GM21367 (cell line): ENCODE results near the gene PRR5.

Experiments
- ATAC-seq: cut with Tn5 transposase; IDR thresholded peaks from one replicate; pipeline ENCODE4 v1.9.1; 2021; ENCODE audit not compliant: unreplicated experiment

PRR5 gene

DNA sequence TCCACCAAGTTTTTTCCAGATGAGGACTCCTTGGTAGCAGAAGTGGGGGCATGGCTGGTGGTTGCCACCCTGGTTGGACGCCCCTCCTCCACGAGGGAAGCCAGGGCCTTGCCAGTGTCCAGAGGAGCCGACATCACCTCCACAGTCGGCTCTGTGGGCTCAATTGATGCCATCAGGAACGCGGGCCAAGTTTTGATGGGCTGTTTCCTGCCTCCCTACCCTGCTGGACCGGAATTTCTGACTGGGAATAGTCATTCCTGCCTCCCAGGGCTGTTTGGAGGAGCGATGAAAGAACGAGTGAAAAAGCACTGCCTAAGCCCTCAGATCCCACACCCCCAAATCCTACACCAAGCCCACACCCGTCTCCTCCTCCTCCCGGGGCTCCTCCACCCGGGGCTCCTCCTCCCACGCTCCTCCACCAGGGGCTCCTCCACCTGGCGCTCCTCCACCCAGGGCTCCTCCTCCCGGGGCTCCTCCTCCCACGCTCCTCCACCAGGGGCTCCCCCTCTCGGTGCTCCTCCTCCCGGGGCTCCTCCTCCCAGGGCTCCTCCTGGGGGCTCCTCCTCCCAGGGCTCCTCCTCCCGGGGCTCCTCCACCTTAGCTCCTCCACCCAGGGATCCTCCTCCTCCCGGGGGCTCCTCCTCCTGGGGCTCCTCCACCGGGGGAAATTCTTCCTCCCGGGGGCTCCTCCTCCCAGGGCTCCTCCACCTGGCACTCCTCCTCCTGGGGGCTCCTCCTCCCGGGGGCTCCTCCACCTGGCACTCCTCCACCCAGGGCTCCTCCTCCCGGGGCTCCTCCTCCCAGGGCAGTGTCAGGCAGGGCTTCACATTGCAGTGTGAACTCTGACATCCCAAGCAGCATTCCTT lies 10.0 kb upstream of the PRR5 start:
- no peak for ATAC-seq

GRCh38 chr22:44692662-44693007 lies 9.4 kb upstream of the PRR5 start:
- no peak for ATAC-seq

DNA sequence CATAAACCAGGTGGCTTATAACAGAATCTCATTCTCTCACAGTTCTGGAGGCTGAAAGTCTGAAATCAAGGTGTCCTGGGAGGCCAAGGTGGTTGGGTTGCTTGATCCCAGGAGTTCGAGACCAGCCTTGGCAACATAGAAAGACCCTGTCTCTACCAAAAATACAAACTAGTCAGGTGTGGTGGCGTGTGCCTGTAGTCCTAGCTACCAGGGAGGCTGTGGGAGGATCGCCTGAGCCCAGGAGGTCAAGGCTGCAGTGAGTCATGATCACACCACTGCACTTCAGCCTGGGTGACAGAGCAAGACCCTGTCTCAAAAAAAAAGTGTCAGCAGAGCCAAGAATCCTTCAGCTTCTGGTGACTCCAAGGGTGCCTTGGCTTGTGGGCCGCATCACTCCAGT lies 8.9 kb upstream of the PRR5 start:
- ATAC-seq: no peak

DNA sequence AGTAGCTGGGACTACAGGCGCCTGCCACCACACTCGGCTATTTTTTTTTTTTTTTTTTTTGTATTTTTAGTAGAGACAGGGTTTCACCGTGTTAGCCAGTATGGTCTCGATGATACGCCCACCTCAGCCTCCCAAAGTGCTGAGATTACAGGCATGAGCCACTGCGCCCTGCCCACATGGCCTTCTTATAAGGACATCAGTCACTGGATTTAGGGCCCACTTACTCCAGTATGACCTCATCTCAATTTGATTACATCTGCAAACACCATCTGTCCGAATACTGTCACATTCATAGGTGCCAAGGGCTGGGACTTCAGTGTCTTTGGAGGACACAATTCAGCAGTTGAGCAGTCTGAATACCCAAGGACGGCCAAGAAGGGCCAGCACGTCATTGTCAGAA lies 8.2 kb upstream of the PRR5 start:
- ATAC-seq: no peak

DNA sequence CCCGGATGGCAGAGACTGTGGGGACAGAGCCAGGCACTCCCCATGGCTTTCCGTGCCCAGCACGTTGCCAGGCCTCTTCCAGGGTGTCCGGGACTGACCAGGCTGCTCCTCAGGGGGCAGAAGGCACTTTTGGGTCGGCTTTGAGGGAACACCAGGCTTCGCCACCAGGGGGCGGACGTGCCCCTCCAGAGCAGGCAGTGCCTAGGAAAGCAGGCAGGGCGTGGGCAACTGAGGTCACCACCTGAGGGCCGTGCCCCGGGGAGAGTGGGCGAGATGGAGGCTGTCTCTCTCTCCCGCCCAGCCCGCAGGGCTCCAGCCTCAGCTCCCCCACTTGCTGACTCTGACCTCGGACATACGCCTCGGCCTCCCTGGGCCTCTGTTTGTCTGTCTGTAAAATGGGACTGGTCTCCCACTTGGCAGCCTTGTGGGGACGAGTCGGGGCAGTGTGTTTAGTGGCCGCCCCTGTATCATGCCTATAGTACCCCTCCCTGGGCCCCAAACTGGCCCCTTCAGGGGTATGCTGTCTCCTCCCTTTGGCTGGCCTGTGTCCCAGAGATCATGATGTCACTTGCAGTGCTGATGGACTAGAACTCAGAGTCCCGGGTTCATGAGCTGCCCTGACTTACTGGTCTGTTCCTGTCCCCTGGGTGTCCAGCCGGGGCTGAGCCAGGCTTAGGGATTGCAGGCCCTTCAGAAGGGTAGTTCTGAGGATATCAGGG lies 4.4 kb upstream of the PRR5 start:
- ATAC-seq: no peak

GRCh38 chr22:44698531-44699421 lies 3.2 kb upstream of the PRR5 start:
- ATAC-seq: no peak

DNA sequence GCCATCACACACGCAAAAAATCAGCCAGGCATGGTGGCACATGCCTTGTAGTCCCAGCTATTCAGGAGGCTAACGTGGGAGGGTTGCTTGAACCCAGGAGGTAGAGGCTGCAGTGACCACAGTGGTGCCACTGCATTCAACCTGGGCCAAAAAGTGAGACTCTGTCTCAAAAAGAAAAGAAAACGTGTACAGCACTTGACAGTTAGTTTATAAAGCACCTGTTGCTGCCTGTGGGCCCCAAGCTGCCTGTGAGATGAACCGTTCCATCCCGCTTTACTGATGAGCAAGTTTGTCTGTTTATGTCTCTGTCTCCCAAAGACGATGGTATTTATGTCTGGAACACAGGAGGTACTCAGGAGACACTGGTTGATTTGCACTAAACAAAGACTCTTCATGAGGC lies 1.5 kb upstream of the PRR5 start:
- ATAC-seq: no peak

DNA sequence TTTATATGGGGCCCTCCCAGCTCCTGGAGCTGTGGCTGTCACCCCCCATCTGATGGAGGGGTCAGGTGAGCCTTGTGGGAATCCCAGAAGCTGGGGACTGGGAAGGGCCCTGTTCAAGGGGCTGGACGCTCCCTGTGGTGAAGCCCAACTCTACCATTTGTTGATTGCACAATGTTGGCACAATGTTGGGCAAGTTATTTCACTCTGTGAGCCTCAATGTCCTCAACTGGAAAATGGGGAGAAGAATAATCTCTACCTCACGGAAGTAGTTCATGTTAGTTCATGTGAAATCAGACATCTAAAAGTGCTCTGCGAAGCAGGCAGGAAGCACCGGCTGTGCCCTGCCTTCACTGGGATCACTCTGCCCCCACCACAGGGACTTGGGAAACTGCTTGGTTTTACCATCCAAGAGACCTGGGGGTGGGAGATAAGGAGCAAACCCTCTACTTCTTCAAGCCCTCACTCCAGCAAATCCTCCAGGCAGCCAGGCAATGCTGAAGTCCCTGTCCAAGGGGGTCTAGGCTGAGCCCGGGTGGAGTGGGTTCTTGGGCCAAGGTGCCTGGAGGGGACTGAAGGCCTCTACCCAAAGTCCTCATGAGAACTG lies 715 bp upstream of the PRR5 start:
- no peak for ATAC-seq

DNA sequence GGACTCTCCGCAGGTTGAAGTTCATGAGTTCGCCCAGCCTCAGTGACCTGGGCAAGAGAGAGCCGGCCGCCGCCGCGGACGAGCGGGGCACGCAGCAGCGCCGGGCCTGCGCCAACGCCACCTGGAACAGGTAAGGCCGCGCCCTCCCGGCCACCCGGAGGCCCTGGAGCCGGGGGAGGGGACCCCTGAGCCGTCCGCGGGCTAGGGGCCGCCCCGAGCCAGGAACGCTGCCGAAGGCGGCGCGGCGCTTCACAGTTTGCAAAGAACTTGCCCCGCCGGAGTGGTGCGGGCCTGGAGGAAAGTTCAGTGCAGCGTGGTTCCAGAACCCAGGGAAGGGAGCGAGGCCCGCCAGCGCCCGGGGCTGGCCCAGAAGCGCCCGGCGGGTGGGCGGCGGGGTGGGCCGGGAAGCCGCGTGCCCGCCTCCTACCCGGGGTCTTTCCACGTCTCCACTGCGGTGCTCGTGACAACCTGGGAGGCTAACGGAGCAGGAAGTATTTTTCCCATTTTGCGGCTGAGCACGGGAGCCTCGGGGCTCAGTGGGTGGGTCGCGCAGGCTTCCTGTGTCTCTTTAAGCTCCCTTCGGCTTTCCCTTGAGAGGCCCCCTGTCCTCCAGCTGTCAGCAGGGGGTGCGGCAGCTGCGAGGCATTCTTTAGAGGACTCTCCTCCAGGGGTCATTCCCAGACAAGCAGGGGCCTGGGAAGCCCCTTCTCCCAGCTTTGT lies 635 bp downstream of the PRR5 start:
- peak; percentile 29 for ATAC-seq

DNA sequence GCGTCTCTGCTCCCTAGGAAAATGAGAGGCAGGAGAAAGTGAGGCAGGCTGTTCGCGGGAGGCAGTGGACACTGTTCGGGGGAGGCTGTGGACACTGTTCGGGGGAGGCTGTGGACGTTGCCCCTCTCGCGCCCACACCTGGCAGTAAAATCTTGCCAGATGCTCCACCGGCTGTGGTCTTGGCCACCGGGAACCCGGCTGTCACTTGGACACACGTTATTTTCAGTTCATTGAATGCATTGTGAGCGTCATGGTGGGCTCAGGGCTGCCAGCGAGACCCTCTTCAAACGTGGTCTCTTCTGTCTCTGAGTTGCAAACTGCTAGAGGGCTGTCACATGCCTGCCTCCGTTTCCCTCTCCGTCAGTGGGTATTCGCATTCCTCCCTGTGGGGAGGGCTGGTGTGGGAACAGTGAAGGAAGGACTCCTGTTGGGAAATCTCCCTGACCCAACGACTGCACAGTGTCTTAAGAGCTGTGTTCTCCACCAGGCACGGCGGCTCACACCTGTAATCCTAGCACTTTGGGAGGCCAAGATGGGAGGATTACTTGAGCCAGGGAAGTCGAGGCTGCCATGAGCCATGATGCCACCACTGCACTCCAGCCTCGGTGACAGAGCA lies 1.4 kb downstream of the PRR5 start:
- no peak for ATAC-seq

DNA sequence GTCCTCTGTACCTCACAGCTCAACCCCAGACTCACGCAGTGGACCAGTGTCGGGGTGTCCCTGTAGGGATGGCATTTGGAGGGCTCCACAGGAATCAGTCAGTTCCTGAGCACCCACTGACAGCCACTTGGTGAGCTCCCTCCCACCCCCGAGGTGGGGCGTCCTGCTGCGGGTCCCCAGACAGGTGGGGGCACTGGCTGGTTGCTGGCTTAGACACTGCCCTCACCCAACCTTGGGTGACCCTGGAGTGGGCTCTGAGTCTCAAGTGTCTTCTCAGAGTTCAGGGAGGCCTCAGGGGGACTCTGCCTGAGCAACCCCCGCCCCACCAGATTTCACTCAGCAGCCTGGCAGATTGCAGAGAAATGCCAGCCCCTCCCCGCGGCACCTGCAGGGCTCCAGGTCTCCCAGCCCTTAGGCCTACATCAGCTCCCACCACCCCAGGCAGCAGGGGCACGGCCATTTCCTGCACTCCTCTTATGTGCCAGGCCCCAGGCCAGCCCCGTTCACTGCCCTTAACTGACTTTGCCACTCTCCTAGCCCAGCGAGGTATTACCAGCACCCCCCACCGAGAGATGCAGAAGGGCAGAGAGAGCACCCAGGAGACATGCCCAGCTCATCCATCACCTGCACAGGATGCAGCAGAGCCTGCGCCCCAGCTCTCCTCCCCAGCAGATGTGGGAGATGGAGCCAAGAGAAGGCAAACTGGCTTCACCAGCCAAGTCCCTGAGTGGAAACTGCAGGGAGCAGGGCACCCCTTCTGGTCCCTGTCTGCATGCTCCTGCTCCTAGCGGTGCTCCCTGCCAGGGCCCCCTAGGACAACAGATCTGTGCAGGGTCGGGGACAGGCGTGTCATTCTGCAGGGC lies 2.4 kb downstream of the PRR5 start:
- ATAC-seq: no peak

GRCh38 chr22:44705022-44705297 lies 3.0 kb downstream of the PRR5 start:
- ATAC-seq: no peak

DNA sequence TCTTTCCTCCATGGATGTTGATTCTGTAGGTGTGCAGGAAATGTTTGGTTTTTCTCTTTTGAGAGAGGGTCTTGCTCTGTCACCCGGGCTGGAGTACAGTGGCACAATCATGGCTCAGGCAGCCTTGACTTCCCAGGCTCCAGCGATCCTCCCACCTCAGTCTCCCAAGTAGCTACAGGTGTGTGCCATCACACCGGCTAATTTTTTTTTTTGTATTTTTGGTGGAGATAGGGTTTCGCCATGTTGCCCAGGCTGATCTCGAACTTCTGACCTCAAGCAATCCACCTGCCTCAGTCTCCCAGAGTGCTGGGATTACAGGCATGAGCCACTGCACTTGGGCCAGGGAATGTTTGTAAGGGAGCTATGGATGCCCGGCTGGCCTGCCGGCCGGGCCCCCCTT lies 4.5 kb downstream of the PRR5 start:
- no peak for ATAC-seq

DNA sequence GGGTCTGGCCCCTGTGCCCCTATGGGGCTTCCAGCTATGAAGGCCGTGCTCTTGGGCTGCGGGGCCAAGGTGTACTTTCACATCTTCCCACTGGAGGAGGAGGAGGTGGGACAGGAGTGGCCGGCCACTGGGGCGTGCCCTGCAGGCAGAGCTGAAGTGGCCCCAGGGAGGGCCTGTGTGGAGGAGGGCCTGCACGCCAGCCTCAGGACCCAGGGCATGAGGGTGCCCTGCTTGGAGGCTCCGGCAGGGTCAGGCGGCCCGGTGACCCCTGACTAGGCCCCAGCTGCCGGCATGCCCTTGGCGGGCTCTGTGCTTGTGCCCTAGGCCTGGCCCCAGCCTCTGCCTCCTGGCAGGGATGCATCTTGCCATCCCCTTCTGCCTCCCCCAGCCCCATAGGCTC lies 5.2 kb downstream of the PRR5 start:
- no peak for ATAC-seq

DNA sequence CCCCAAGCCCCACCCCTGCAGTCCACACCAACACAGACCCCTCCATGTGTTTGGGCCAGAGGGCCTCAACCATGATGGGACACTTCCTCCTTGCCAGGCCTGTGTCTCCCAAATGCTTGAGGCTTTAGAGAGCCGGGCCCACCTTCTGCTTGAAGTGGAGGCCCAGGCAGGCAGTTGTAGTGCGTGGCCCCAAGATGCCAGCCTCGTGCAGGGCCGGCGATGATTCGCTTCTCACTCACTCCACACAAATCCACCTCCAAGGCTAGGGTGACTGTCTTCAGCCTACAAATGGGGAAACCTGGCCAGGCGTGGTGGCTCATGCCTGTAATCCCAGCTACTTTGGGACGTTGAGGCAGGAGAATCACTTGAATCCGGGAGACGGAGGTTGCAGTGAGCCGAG lies 5.7 kb downstream of the PRR5 start:
- no peak for ATAC-seq

- no peak for ATAC-seq
Observed at GRCh38 chr22:44709881-44710392, 7.9 kb downstream of the PRR5 start.

- ATAC-seq: no peak
Observed at GRCh38 chr22:44710474-44711240, 8.7 kb downstream of the PRR5 start.

DNA sequence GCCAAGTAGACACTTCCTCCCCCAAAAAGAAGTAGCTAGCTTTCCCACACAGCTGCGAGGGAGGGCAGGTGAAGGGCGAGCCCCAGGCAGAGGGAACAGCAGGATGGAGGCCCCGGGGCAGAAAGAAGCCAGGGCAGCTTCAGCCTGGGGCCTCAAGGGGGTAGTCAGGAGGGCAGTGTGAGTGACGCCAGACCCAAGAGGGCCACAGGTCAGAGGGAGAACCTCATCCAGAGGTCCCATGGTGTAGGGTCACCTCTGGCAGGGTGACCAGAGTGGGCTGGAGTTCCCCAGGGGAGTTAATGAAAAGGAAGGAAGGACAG lies 9.2 kb downstream of the PRR5 start:
- no peak for ATAC-seq
